ENCODE results near the gene CLIC6.
"Not testable (repeated sequence)": the region's sequence is repeated elsewhere in the genome, so short reads cannot be mapped to it uniquely, and the experiment has no call there.

CLIC6 gene

GRCh38 chr21:34653522-34653921, 15.3 kb upstream of the CLIC6 start:
- no peak for DNase-seq

GRCh38 chr21:34661848-34662247, 6.9 kb upstream of the CLIC6 start:
- DNase-seq, result no peak

GRCh38 chr21:34667761-34668160, 1.0 kb upstream of the CLIC6 start:
- no peak for DNase-seq

GRCh38 chr21:34669149-34669879, 520 bp downstream of the CLIC6 start:
- peak in 1 of 2 experiments; percentile 20 for DNase-seq

- DNase-seq, result not testable (repeated sequence)
These were observed 1.1 kb downstream of the CLIC6 start for GRCh38 chr21:34669880-34670219.

- DNase-seq, result no peak
These were observed 1.6 kb downstream of the CLIC6 start for GRCh38 chr21:34670220-34670961.

- no peak for DNase-seq
These were observed 2.2 kb downstream of the CLIC6 start for GRCh38 chr21:34670962-34671348.

GRCh38 chr21:34671462-34671861, 2.7 kb downstream of the CLIC6 start:
- no peak for DNase-seq

GRCh38 chr21:34671891-34672290, 3.1 kb downstream of the CLIC6 start:
- DNase-seq, result no peak

GRCh38 chr21:34673006-34673405, 4.2 kb downstream of the CLIC6 start:
- DNase-seq, result no peak

GRCh38 chr21:34674468-34674867, 5.7 kb downstream of the CLIC6 start:
- no peak for DNase-seq

- DNase-seq, result no peak
These were observed 7.1 kb downstream of the CLIC6 start for GRCh38 chr21:34675871-34676270.

- no peak for DNase-seq
These were observed 10.3 kb downstream of the CLIC6 start for GRCh38 chr21:34679051-34679450.

- DNase-seq, result no peak
These were observed 15.5 kb downstream of the CLIC6 start for GRCh38 chr21:34684174-34684876.

- no peak for DNase-seq
These were observed 18.3 kb downstream of the CLIC6 start for GRCh38 chr21:34687065-34687464.

GRCh38 chr21:34687745-34688144, 19.0 kb downstream of the CLIC6 start:
- DNase-seq, result no peak

- DNase-seq, result no peak
These were observed 19.4 kb downstream of the CLIC6 start for GRCh38 chr21:34688145-34688544.

GRCh38 chr21:34688715-34689114, 19.9 kb downstream of the CLIC6 start:
- no peak for DNase-seq

GRCh38 chr21:34690041-34690792, 21.4 kb downstream of the CLIC6 start:
- no peak for DNase-seq

- DNase-seq, result no peak
These were observed 22.0 kb downstream of the CLIC6 start for GRCh38 chr21:34690793-34691175.

- no peak for DNase-seq
These were observed 22.7 kb downstream of the CLIC6 start for GRCh38 chr21:34691390-34692032.

- no peak for DNase-seq
These were observed 23.7 kb downstream of the CLIC6 start for GRCh38 chr21:34692458-34693020.
